Naive thymus-derived CD4-positive, alpha-beta T cell (primary cell): ENCODE measurements around the gene YES1. TPM values are rescaled to one million over a fixed set of nuclear protein-coding genes. Genes with fewer than 3 reads are reported as not detected.

Experiments used
- ATAC-seq: fragments of 150-1000 bp; cut with Tn5 transposase; 2 replicates; pipeline ENCODE4 v1.10.0; 2021; ENCODE audit warnings: mild to moderate bottlenecking, moderate library complexity
- CTCF ChIA-PET: fragments of 350-600 bp; sonication (Branson Sonifier 250); formaldehyde crosslinking; loops from one replicate; lab custom pipeline; 2021; ENCODE audit warnings: antibody characterized with exemption; lab: Charles Lee
- POLR2A ChIA-PET: fragments of 350-600 bp; sonication (Branson Sonifier 250); formaldehyde crosslinking; loops from one replicate; lab custom pipeline; 2021; ENCODE audit warnings: antibody characterized with exemption, inconsistent platforms; lab: Charles Lee
- DNase-seq, 9 donors: peaks; one replicate each; pipeline versions ENCODE4 v3.0.0 to v3.0.0-alpha.2; 2020 to 2022; ENCODE audit warnings: mixed read lengths in 1 of 9
- H3K27ac ChIP-seq: one replicate; pipeline ENCODE4 v1.7.0; 2013; ENCODE audit warnings: mild to moderate bottlenecking, low read depth, low read length, moderate library complexity
- H3K27me3 ChIP-seq, 2 donors: one replicate each; pipeline ENCODE4 v1.7.0; 2013; ENCODE audit warnings: low read length in 2 of 2, mild to moderate bottlenecking in 2 of 2, moderate library complexity in 2 of 2; ENCODE audit not compliant: control insufficient read depth in 2 of 2, insufficient read depth in 2 of 2
- H3K36me3 ChIP-seq, 3 experiments: 1 replicate in 2 of 3; 2 replicates in 1 of 3; pipeline ENCODE4 v1.7.0; 2013; ENCODE audit warnings: low read length in 3 of 3, mild to moderate bottlenecking in 3 of 3, moderate library complexity in 1 of 3; ENCODE audit not compliant: insufficient read depth in 3 of 3, control insufficient read depth in 2 of 3
- H3K4me1 ChIP-seq, 2 donors: one replicate each; pipeline ENCODE4 v1.7.0; 2013; ENCODE audit warnings: low read length in 2 of 2, mild to moderate bottlenecking in 2 of 2, moderate library complexity in 1 of 2; ENCODE audit not compliant: control insufficient read depth in 2 of 2, insufficient read depth in 2 of 2
- H3K4me3 ChIP-seq: 2 replicates; pipeline ENCODE4 v1.7.0; 2013; ENCODE audit warnings: mild to moderate bottlenecking, low read length
- H3K9me3 ChIP-seq, 3 experiments: 1 replicate in 2 of 3; 2 replicates in 1 of 3; pipeline ENCODE4 v1.7.0; 2013; ENCODE audit warnings: low read length in 3 of 3; ENCODE audit not compliant: control insufficient read depth in 2 of 3
- H3K27ac Mint-ChIP-seq, 9 donors: one replicate each; pipeline ENCODE4 v1.8.0; 2020 to 2022; ENCODE audit warnings: mixed read lengths in 9 of 9, mild to moderate bottlenecking in 8 of 9, moderate library complexity in 5 of 9, inconsistent platforms in 2 of 9
- H3K27me3 Mint-ChIP-seq, 5 donors: one replicate each; pipeline ENCODE4 v1.8.0; 2021 to 2022; ENCODE audit warnings: mixed read lengths in 5 of 5, mild to moderate bottlenecking in 1 of 5
- H3K36me3 Mint-ChIP-seq, 5 donors: one replicate each; pipeline ENCODE4 v1.8.0; 2020 to 2022; ENCODE audit warnings: mixed read lengths in 5 of 5, mild to moderate bottlenecking in 3 of 5, inconsistent platforms in 1 of 5
- H3K4me1 Mint-ChIP-seq, 7 donors: one replicate each; pipeline ENCODE4 v1.8.0; 2020 to 2022; ENCODE audit warnings: mixed read lengths in 7 of 7, mild to moderate bottlenecking in 3 of 7, inconsistent platforms in 1 of 7
- H3K4me3 Mint-ChIP-seq, 10 donors: one replicate each; pipeline ENCODE4 v1.8.0; 2020 to 2022; ENCODE audit warnings: mild to moderate bottlenecking in 10 of 10, mixed read lengths in 10 of 10, moderate library complexity in 6 of 10, inconsistent platforms in 2 of 10
- H3K9me3 Mint-ChIP-seq, 11 donors: one replicate each; pipeline ENCODE4 v1.8.0; 2020 to 2022; ENCODE audit warnings: mixed read lengths in 11 of 11, mild to moderate bottlenecking in 4 of 11, inconsistent platforms in 1 of 11, moderate library complexity in 1 of 11
- intact Hi-C, 2 donors: fragments of 100-400 bp; cut with micrococcal nuclease; formaldehyde crosslinking; loops; one replicate each; pipeline ENCODE4 v1.15.1; 2023
- polyA plus RNA-seq, 2 donors: library from polyadenylated mRNA; unstranded; fragments of 300-500 nt; fragmentation: Illumina TruSeq; gene quantifications; one replicate each; pipeline ENCODE4 v1.2.3, GENCODE V29; 2021
- total RNA-seq, 6 experiments: library from RNA in 5 of 6; stranded (reverse) in 5 of 6; gene quantifications; 1 replicate in 5 of 6; 2 replicates in 1 of 6; pipeline ENCODE4 v1.2.3 and lab custom pipeline; 2021 to 2026

YES1 gene
- total and polyA plus RNA-seq, 7 experiments from 2014 or later = 0.66 to 15.8 (median 14.7) TPM

DNA sequence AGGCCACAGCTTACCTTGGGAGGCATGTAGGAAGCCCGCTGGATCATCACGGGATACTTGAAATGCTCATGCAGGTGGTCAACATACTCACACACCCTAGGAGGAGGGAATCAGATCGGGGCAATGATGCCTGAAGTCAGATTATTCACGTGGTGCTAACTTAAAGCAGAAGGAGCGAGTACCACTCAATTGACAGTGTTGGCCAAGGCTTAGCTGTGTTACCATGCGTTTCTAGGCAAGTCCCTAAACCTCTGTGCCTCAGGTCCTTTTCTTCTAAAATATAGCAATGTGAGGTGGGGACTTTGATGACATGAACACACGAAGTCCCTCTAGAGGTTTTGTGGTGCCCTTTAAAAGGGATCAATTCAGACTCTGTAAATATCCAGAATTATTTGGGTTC lies 136.7 kb downstream of the YES1 start:
- ChIA-PET POLR2A (no interaction called here), CTCF (no interaction called here)
- no peak overlapping the region for H3K4me3 ChIP-seq
- no peak for ATAC-seq
- intact Hi-C loops = no loop called here
- peaks cover 0 to 76% (median 9%) of the 10 kb centered on the region in 3 experiments for H3K36me3 ChIP-seq
- Mint-ChIP-seq H3K27me3 (no peaks in the 10 kb centered on the region), H3K36me3 (peaks cover 19 to 70% (median 38%) of the 10 kb centered on the region in 5 donors), H3K4me3 (no peak overlapping the region), H3K4me1 (peaks cover 0 to 18% (median under 1%) of the 10 kb centered on the region in 7 donors), H3K27ac (peak overlapping the region in 1 of 9 donors; percentile 41), H3K9me3 (peaks cover 0 to 4% (median 0%) of the 10 kb centered on the region in 11 donors)
- H3K27ac ChIP-seq = no peak overlapping the region
- no peaks in the 10 kb centered on the region for H3K4me1 ChIP-seq
- no peak for DNase-seq
- H3K27me3 ChIP-seq = no peaks in the 10 kb centered on the region
- no peaks in the 10 kb centered on the region for H3K9me3 ChIP-seq

DNA sequence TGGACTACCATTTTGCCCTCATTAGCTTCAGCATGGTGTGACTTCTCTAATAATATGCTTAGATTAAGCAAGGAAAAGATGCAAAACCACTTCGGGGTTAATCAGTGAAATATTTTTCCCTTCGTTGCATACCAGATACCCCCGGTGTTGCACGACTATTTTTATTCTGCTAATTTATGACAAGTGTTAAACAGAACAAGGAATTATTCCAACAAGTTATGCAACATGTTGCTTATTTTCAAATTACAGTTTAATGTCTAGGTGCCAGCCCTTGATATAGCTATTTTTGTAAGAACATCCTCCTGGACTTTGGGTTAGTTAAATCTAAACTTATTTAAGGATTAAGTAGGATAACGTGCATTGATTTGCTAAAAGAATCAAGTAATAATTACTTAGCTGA lies 138.3 kb downstream of the YES1 start:
- no peaks in the 10 kb centered on the region for H3K4me1 ChIP-seq
- Mint-ChIP-seq H3K27ac (no peak overlapping the region), H3K4me1 (peaks cover 0 to 18% (median 0%) of the 10 kb centered on the region in 7 donors), H3K9me3 (peaks cover 0 to 5% (median 0%) of the 10 kb centered on the region in 11 donors), H3K36me3 (peaks cover 20 to 72% (median 43%) of the 10 kb centered on the region in 5 donors), H3K4me3 (no peak overlapping the region), H3K27me3 (no peaks in the 10 kb centered on the region)
- POLR2A ChIA-PET = no interaction called here
- no peak overlapping the region for H3K4me3 ChIP-seq
- intact Hi-C loops = no loop called here
- DNase-seq = no peak
- no peaks in the 10 kb centered on the region for H3K9me3 ChIP-seq
- H3K36me3 ChIP-seq = peaks cover 0 to 74% (median 9%) of the 10 kb centered on the region in 3 experiments
- no peak overlapping the region for H3K27ac ChIP-seq
- no peaks in the 10 kb centered on the region for H3K27me3 ChIP-seq
- CTCF ChIA-PET = no interaction called here
- no peak for ATAC-seq

- H3K27ac Mint-ChIP-seq = no peak overlapping the region
- intact Hi-C loops = no loop called here
- no peaks in the 10 kb centered on the region for H3K27me3 Mint-ChIP-seq
- H3K27me3 ChIP-seq = no peaks in the 10 kb centered on the region
- H3K9me3 ChIP-seq = no peaks in the 10 kb centered on the region
- H3K4me3 ChIP-seq = no peak overlapping the region
- ATAC-seq (no peak), DNase-seq (no peak)
- H3K4me3 Mint-ChIP-seq = no peak overlapping the region
- H3K4me1 Mint-ChIP-seq = peaks cover 0 to 18% (median 0%) of the 10 kb centered on the region in 7 donors
- H3K4me1 ChIP-seq = no peaks in the 10 kb centered on the region
- no peak overlapping the region for H3K27ac ChIP-seq
- CTCF ChIA-PET = no interaction called here
- peaks cover 0 to 9% (median 0%) of the 10 kb centered on the region in 11 donors for H3K9me3 Mint-ChIP-seq
- peaks cover 20 to 77% (median 48%) of the 10 kb centered on the region in 5 donors for H3K36me3 Mint-ChIP-seq
- POLR2A ChIA-PET = no interaction called here
- peaks cover 0 to 70% (median 9%) of the 10 kb centered on the region in 3 experiments for H3K36me3 ChIP-seq
Observed at GRCh38 chr18:673317-673716, 138.7 kb downstream of the YES1 start.

Other genes with a start within 250 kb of the YES1 start
- not detected for gene CETN1, start 231.9 kb downstream of the YES1 start, total RNA-seq
- not detected for gene CETN1, start 231.9 kb downstream of the YES1 start, polyA plus RNA-seq
- gene CLUL1, start 215.3 kb downstream of the YES1 start, total RNA-seq = under 1 TPM in 1 of 5 experiments, not detected in 4; 0.19 TPM
- under 1 TPM; 0.26 to 0.52 TPM for gene CLUL1, start 215.3 kb downstream of the YES1 start, polyA plus RNA-seq
- gene TYMS, start 154.6 kb downstream of the YES1 start, total RNA-seq = 100 to 1,000 TPM in 1 of 5 experiments, 1 to 10 TPM in 1, under 1 TPM in 1, not detected in 2; 0.85 to 241 (median 2.0) TPM
- not detected for gene TYMS, start 154.6 kb downstream of the YES1 start, polyA plus RNA-seq
- 100 to 1,000 TPM in 2 of 5 experiments, 10 to 100 TPM in 3; 80.1 to 137 (median 90.0) TPM for gene ENOSF1, start 99.6 kb downstream of the YES1 start, total RNA-seq
- 10 to 100 TPM; 12.2 to 16.5 TPM for gene ENOSF1, start 99.6 kb downstream of the YES1 start, polyA plus RNA-seq
- gene ADCYAP1, start 92.6 kb upstream of the YES1 start, total RNA-seq = under 1 TPM in 2 of 5 experiments, not detected in 3; 0.34 TPM
- gene ADCYAP1, start 92.6 kb upstream of the YES1 start, polyA plus RNA-seq = not detected